ENCODE results near the gene FSTL4.

FSTL4 gene

GRCh38 chr5:133423618-133424282 lies 188.6 kb downstream of the FSTL4 start:
- DNase-seq, result peak; percentile 37 to 78

- DNase-seq, result no peak
Measured at GRCh38 chr5:133423011-133423617, 189.2 kb downstream of the FSTL4 start.

- no peak for DNase-seq
Measured at GRCh38 chr5:133421806-133422205, 190.5 kb downstream of the FSTL4 start.

GRCh38 chr5:133421394-133421793 lies 190.9 kb downstream of the FSTL4 start:
- DNase-seq, result peak; percentile 7 to 17

GRCh38 chr5:133420440-133421301 lies 191.7 kb downstream of the FSTL4 start:
- DNase-seq, result no peak

GRCh38 chr5:133415906-133416305 lies 196.4 kb downstream of the FSTL4 start:
- no peak for DNase-seq

GRCh38 chr5:133415506-133415905 lies 196.8 kb downstream of the FSTL4 start:
- no peak for DNase-seq

GRCh38 chr5:133412661-133413060 lies 199.7 kb downstream of the FSTL4 start:
- DNase-seq, result no peak

GRCh38 chr5:133410335-133410828 lies 202.0 kb downstream of the FSTL4 start:
- DNase-seq, result no peak

GRCh38 chr5:133409210-133409674 lies 203.1 kb downstream of the FSTL4 start:
- no peak for DNase-seq

- no peak for DNase-seq
Measured at GRCh38 chr5:133408322-133408721, 204.0 kb downstream of the FSTL4 start.

- no peak for DNase-seq
Measured at GRCh38 chr5:133406977-133407632, 205.2 kb downstream of the FSTL4 start.

GRCh38 chr5:133406208-133406976 lies 205.9 kb downstream of the FSTL4 start:
- no peak for DNase-seq

- no peak for DNase-seq
Measured at GRCh38 chr5:133405275-133406034, 206.9 kb downstream of the FSTL4 start.

- DNase-seq, result no peak
Measured at GRCh38 chr5:133404724-133405123, 207.6 kb downstream of the FSTL4 start.

GRCh38 chr5:133403741-133404364 lies 208.5 kb downstream of the FSTL4 start:
- DNase-seq, result no peak

GRCh38 chr5:133402775-133403174 lies 209.6 kb downstream of the FSTL4 start:
- DNase-seq, result no peak

GRCh38 chr5:133401731-133402347 lies 210.5 kb downstream of the FSTL4 start:
- no peak for DNase-seq

- DNase-seq, result no peak
Measured at GRCh38 chr5:133400831-133401351, 211.4 kb downstream of the FSTL4 start.

- DNase-seq, result no peak
Measured at GRCh38 chr5:133400120-133400519, 212.2 kb downstream of the FSTL4 start.
